ENCODE results near the gene SEMA4D.

- TF ChIP-seq CTCF (IDR thresholded peaks at IDR 0.05; ENCODE audit: low read depth, low read length) (no peak), POLR2A (IDR thresholded peaks at IDR 0.05; ENCODE audit: extremely low read depth, insufficient read length) (no peak), MYC (IDR thresholded peaks at IDR 0.05; ENCODE audit: low read depth, low read length) (no peak)
Measured at GRCh38 chr9:89528540-89528939, 30.6 kb upstream of the SEMA4D start.

Measured in NB4 (cell line).